HCT116 (cell line): ENCODE data around the gene BLOC1S3. TPM values are rescaled to one million over a fixed set of nuclear protein-coding genes. Genes with fewer than 3 reads are reported as not detected.

Experiments
- ATAC-seq: fragments of 200-7000 bp; cut with Tn5 transposase; 2 replicates; pipeline ENCODE4 v1.9.1; 2020; ENCODE audit warnings: mild to moderate bottlenecking, moderate library complexity
- BruUV-seq: library from RNA; stranded (reverse); fragments of 400-500 nt; replicated peaks from 2 replicates; lab custom pipeline; 2021; lab: Mats Ljungman, UMichigan
- CTCF ChIA-PET: fragments of 300-600 bp; sonication (Branson Sonifier 250); formaldehyde crosslinking; loops from one replicate; lab custom pipeline; 2021; ENCODE audit warnings: antibody characterized with exemption; lab: Charles Lee
- POLR2A ChIA-PET: fragments of 300-600, 350-600 bp; sonication (Branson Sonifier 250); formaldehyde crosslinking; loops from one replicate; lab custom pipeline; 2021; ENCODE audit warnings: antibody characterized with exemption; lab: Charles Lee
- RAD21 ChIA-PET, 2 experiments: fragments of 300-600 bp; sonication (Branson Sonifier 250); formaldehyde crosslinking; loops; one replicate each; lab custom pipeline; 2023; ENCODE audit warnings: low total read pairs in 2 of 2; ENCODE audit not compliant: uncharacterized antibody in 2 of 2, unreplicated experiment in 2 of 2, low non-redundant PET in 1 of 2; lab: Charles Lee
- DNase-seq: peaks from one replicate; pipeline ENCODE4 v3.0.0-alpha.2; 2010; ENCODE audit warnings: low read depth, low spot score
- H2AFZ ChIP-seq: fragments of 200-600 bp; shearing (Covaris generic), sonication (generic); 2 replicates; pipeline ENCODE4 v1.6.1; 2017; ENCODE audit warnings: low read depth, mixed run types, mixed read lengths, antibody characterized with exemption, low read length; ENCODE audit not compliant: poor library complexity, severe bottlenecking
- H3K27ac ChIP-seq: 2 replicates; pipeline ENCODE4 v1.5.1; 2012; ENCODE audit warnings: low read depth, low read length
- H3K27me3 ChIP-seq: fragments of 200-600 bp; sonication (generic); 2 replicates; pipeline ENCODE4 v1.6.1; 2016; ENCODE audit warnings: mixed run types, low read length, mixed read lengths; ENCODE audit not compliant: insufficient read depth
- H3K36me3 ChIP-seq, 2 experiments: fragments of 200-500 bp in 1 of 2; fragments of 200-600 bp in 1 of 2; sonication (Bioruptor generic) in 1 of 2; sonication (generic) in 1 of 2; 2 replicates each; pipeline versions ENCODE4 v1.5.1 to v1.6.1; 2014 to 2016; ENCODE audit warnings: low read length in 2 of 2, inconsistent platforms in 1 of 2, mixed read lengths in 1 of 2, mixed run types in 1 of 2; ENCODE audit not compliant: insufficient read depth in 2 of 2, control insufficient read depth in 1 of 2
- H3K4me1 ChIP-seq, 2 experiments: fragments of 200-600 bp in 1 of 2; sonication (generic) in 1 of 2; 2 replicates each; pipeline versions ENCODE4 v1.5.1 to v1.6.1; 2012 to 2017; ENCODE audit warnings: low read length in 2 of 2, inconsistent platforms in 1 of 2, mild to moderate bottlenecking in 1 of 2, mixed read lengths in 1 of 2, mixed run types in 1 of 2, moderate library complexity in 1 of 2; ENCODE audit not compliant: insufficient read depth in 2 of 2, control insufficient read depth in 1 of 2
- H3K4me2 ChIP-seq: fragments of 200-600 bp; sonication (generic); 2 replicates; pipeline ENCODE4 v1.6.1; 2017; ENCODE audit warnings: mixed run types, low read length, mixed read lengths
- H3K4me3 ChIP-seq, 2 experiments: fragments of 200-600 bp in 1 of 2; sonication (generic) in 1 of 2; replicated peaks in 1 of 2; 2 replicates each; pipeline ENCODE4 v1.5.1; 2011 to 2016; ENCODE audit warnings: low read length in 2 of 2, control low read depth in 1 of 2, low read depth in 1 of 2, mild to moderate bottlenecking in 1 of 2, mixed read lengths in 1 of 2, mixed run types in 1 of 2
- H3K79me2 ChIP-seq: fragments of 200-600 bp; sonication (generic); 2 replicates; pipeline ENCODE4 v1.6.1; 2017; ENCODE audit warnings: mild to moderate bottlenecking, mixed run types, low read length, moderate library complexity, mixed read lengths; ENCODE audit not compliant: insufficient read depth
- H3K9ac ChIP-seq: fragments of 200-600 bp; sonication (generic); 2 replicates; pipeline ENCODE4 v1.6.1; 2016; ENCODE audit warnings: low read length, mixed read lengths
- H3K9me2 ChIP-seq: fragments of 200-600 bp; sonication (generic), shearing (Covaris generic); 2 replicates; pipeline ENCODE4 v1.6.1; 2017; ENCODE audit warnings: mixed run types, mild to moderate bottlenecking, moderate library complexity; ENCODE audit not compliant: insufficient read depth
- H3K9me3 ChIP-seq, 2 experiments: fragments of 200-500 bp in 1 of 2; fragments of 200-600 bp in 1 of 2; sonication (Bioruptor generic) in 1 of 2; sonication (generic) in 1 of 2; 2 replicates each; pipeline ENCODE4 v1.6.1; 2014 to 2017; ENCODE audit warnings: low read length in 2 of 2, mixed read lengths in 2 of 2, inconsistent platforms in 1 of 2, low read depth in 1 of 2, mild to moderate bottlenecking in 1 of 2, mixed run types in 1 of 2, moderate library complexity in 1 of 2; ENCODE audit not compliant: control insufficient read depth in 1 of 2, insufficient read depth in 1 of 2
- H4K20me1 ChIP-seq: fragments of 200-600 bp; sonication (generic), shearing (Covaris generic); 2 replicates; pipeline ENCODE4 v1.6.1; 2017; ENCODE audit warnings: mixed run types, mild to moderate bottlenecking, moderate library complexity; ENCODE audit not compliant: insufficient read depth
- CBX3 ChIP-seq: IDR thresholded peaks from 2 replicates; pipeline ENCODE4 v1.6.1; 2012; ENCODE audit warnings: low read depth
- EGR1 ChIP-seq: IDR thresholded peaks from 2 replicates; pipeline ENCODE4 v1.6.1; 2012; ENCODE audit warnings: low read depth
- FOSL1 ChIP-seq: IDR thresholded peaks from 2 replicates; pipeline ENCODE4 v1.6.1; 2012; ENCODE audit warnings: low read depth
- JUND ChIP-seq: IDR thresholded peaks from 2 replicates; pipeline ENCODE4 v1.6.1; 2012
- SIN3A ChIP-seq: IDR thresholded peaks from 2 replicates; pipeline ENCODE4 v1.6.1; 2012; ENCODE audit warnings: low read depth
- SP1 ChIP-seq: IDR thresholded peaks from 2 replicates; pipeline ENCODE4 v1.6.1; 2012; ENCODE audit warnings: low read depth
- SRF ChIP-seq: IDR thresholded peaks from 2 replicates; pipeline ENCODE4 v1.6.1; 2012; ENCODE audit warnings: low read depth
- YY1 ChIP-seq: IDR thresholded peaks from 2 replicates; pipeline ENCODE4 v1.6.1; 2011; ENCODE audit warnings: low read length, low read depth, moderate library complexity, mild to moderate bottlenecking; ENCODE audit not compliant: insufficient replicate concordance; ENCODE audit errors: extremely low read depth
- ZFX ChIP-seq: fragments of 450-650 bp; IDR thresholded peaks from 2 replicates; pipeline ENCODE4 v1.6.1; 2017
- intact Hi-C: fragments of 100-400 bp; cut with micrococcal nuclease; formaldehyde crosslinking; loops from 2 replicates; pipeline ENCODE4 v1.10.0; 2022
- total RNA-seq: library from RNA; stranded (reverse); gene quantifications from one replicate; pipeline ENCODE4 v1.2.1, GENCODE V29; 2021; ENCODE audit not compliant: unreplicated experiment
- TF ChIP-seq, protein P1 (sequence below): IDR thresholded peaks from 2 replicates; pipeline ENCODE4 v1.6.1; 2012; ENCODE audit warnings: low read depth
- TF ChIP-seq, protein P2 (sequence below): IDR thresholded peaks from 2 replicates; pipeline ENCODE4 v1.6.1; 2012

Gene BLOC1S3
- total RNA-seq, 1 experiment from 2014 or later: 12.2 TPM

DNA sequence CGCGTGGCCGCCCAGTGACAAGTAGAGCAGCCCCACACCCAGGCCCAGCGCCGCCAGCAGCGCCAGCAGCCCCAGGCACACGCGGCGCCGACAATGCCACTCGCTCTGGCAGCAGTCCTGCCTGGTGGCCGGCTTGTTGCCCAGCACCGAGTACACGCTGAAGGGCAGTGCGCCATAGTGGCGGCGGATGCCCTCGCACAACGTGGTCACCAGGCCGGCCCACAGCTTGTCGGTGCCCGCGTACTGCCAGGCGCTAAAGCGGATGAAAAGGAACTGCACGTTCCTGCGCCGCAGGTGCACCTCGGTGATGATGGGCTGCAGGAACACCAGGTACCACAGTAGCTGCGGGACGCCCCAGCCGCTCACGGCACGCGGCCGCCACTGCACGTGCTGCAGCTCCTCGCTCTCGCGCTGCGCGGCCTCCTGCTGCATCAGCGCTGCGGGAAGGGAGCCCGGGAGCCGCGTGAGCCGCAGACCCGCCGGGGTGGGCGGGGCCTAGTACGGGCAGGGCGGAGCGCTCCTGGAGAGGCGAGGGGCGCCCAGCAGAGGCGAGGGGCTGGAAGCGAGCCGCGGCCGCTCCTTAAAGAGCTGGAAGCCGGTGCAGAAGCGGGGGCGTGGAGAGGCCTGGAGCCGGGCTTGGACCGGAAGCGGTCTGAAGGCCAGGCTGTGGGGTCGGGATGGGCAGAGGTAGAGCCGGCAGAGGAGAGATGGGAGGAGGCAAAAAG, 25.1 kb upstream of the BLOC1S3 start:
- no peaks in the 10 kb centered on the region for H3K27me3 ChIP-seq
- RAD21 ChIA-PET: interaction anchor here in 1 of 2 experiments (1.1 kb wide), 1 partner anchor 16 kb away, joined by 3 read pairs; no protein-coding TSS in a partner anchor
- 0 out of 2 replicates have a peak, but pooled peaks have one; percentile 21 for TF ChIP-seq EGR1
- TF ChIP-seq ZFX: no peak; the same call in 1 of the 2 replicates
- TF ChIP-seq, protein P1, sequence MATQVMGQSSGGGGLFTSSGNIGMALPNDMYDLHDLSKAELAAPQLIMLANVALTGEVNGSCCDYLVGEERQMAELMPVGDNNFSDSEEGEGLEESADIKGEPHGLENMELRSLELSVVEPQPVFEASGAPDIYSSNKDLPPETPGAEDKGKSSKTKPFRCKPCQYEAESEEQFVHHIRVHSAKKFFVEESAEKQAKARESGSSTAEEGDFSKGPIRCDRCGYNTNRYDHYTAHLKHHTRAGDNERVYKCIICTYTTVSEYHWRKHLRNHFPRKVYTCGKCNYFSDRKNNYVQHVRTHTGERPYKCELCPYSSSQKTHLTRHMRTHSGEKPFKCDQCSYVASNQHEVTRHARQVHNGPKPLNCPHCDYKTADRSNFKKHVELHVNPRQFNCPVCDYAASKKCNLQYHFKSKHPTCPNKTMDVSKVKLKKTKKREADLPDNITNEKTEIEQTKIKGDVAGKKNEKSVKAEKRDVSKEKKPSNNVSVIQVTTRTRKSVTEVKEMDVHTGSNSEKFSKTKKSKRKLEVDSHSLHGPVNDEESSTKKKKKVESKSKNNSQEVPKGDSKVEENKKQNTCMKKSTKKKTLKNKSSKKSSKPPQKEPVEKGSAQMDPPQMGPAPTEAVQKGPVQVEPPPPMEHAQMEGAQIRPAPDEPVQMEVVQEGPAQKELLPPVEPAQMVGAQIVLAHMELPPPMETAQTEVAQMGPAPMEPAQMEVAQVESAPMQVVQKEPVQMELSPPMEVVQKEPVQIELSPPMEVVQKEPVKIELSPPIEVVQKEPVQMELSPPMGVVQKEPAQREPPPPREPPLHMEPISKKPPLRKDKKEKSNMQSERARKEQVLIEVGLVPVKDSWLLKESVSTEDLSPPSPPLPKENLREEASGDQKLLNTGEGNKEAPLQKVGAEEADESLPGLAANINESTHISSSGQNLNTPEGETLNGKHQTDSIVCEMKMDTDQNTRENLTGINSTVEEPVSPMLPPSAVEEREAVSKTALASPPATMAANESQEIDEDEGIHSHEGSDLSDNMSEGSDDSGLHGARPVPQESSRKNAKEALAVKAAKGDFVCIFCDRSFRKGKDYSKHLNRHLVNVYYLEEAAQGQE: no peak
- no peak for TF ChIP-seq SP1
- TF ChIP-seq SRF: no peak
- TF ChIP-seq, protein P2, sequence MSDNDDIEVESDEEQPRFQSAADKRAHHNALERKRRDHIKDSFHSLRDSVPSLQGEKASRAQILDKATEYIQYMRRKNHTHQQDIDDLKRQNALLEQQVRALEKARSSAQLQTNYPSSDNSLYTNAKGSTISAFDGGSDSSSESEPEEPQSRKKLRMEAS: peak; percentile 34; the same call in 1 of the 2 replicates
- no peak for TF ChIP-seq SIN3A
- TF ChIP-seq JUND: no peak
- TF ChIP-seq CBX3: no peak
- TF ChIP-seq YY1: no peak
- no peak for TF ChIP-seq FOSL1
- TF ChIP-seq, all 23 proteins: peak for 2
- ChIA-PET CTCF (no interaction called here), POLR2A (no interaction called here)
- no peaks in the 10 kb centered on the region for H3K9me3 ChIP-seq
- ATAC-seq (peak; percentile 31), DNase-seq (no peak)
- no peaks in the 10 kb centered on the region for H4K20me1 ChIP-seq
- H3K9me2 ChIP-seq: no peaks in the 10 kb centered on the region
- H2AFZ ChIP-seq: no peak overlapping the region
- no peaks in the 10 kb centered on the region for H3K79me2 ChIP-seq
- BruUV-seq: no TSS peak
- no peaks in the 10 kb centered on the region for H3K36me3 ChIP-seq
- intact Hi-C loops: no loop called here
- H3K4me3 ChIP-seq: peak overlapping the region; percentile 25 to 53
- H3K4me1 ChIP-seq: peaks cover 32 to 61% of the 10 kb centered on the region in 2 experiments
- peak overlapping the region; percentile 61 for H3K9ac ChIP-seq
- peak overlapping the region; percentile 96 for H3K4me2 ChIP-seq
- H3K27ac ChIP-seq: peak overlapping the region; percentile 31
